HG02571 (cell line): ENCODE results near the gene CAMTA1.

ENCODE experiments used
- ATAC-seq: cut with Tn5 transposase; IDR thresholded peaks from one replicate; pipeline ENCODE4 v1.9.1; 2021; ENCODE audit warnings: mild to moderate bottlenecking, moderate library complexity; ENCODE audit not compliant: unreplicated experiment

The CAMTA1 gene

GRCh38 chr1:7513081-7513480 is 727.8 kb downstream of the CAMTA1 start:
- ATAC-seq = no peak

GRCh38 chr1:7515175-7515574 is 729.9 kb downstream of the CAMTA1 start:
- no peak for ATAC-seq

DNA sequence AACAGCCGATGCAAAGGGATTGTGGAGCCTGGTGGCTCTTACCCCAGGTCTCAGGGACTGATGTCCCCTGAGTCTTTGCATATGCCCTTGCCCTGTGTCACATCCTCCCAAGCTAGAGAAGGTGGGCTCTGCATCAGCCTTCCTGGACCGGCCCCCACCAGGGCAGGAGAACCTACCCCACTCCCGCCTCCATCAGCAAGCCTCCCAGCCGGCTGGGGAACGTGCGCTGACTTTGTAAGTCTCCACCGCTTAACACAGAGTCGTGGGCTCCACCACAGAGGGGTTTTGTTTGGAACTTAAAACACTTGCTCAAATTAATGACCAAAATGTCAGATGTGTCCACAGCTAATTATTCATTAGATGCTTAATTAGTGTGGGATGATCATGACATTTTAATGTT is 730.6 kb downstream of the CAMTA1 start:
- no peak for ATAC-seq

DNA sequence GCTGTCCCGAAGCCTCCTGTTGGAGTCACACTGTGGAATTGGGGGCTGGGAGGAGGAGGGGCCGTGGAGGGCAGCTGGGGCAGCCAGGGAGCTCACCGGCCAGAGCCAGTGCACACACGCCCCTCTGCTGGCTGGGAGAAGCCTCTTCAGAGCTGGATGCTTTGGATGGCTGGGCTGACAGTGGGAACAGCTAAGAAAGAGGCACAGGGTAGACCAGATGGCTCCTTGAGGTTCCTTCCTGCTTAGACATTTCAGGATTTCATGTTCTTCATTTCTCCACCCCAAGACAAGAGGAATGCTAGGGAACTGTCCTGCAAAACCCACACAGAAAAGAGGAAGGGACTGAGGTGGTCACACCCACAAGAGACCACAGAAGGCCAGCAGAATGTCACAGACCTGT is 731.1 kb downstream of the CAMTA1 start:
- no peak for ATAC-seq

DNA sequence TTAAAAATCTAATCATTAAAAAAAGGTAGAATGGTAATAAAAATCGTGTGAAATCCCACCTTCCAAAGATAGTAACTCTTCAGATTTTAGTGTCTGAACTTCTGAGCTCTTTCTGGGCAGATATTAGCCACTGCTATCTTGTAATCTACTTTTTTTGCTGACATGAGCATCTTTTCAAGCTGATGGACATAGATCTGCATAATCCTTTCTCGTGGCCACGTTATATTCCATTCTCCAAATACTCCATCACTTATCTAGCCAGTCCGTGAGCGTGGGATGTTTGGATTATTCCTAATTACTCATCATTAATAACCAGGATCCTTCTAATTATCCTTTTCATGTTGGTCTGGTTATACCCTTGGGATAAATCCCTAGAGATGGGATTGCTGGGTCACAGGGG is 731.7 kb downstream of the CAMTA1 start:
- ATAC-seq = no peak

GRCh38 chr1:7517611-7518330 is 732.5 kb downstream of the CAMTA1 start:
- no peak for ATAC-seq

DNA sequence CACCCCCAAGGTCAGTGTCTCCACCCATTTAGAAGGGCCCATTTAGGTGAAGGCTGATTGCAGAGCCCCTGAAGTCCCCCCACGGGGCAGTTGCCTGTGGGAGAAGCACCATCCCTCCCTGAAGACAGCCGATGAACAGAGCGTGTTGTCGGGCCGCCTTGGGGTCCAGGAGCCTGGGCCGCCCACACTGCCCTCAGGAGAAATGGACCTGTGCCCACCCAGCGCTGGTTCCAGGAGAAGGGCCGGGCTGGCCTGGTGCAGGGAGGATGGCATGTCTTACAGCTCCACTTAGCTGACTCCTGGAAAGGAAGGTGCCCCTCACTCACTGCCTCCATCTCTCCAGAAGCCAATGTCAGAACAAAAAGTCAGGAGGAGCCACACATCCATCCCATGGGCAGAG is 733.2 kb downstream of the CAMTA1 start:
- no peak for ATAC-seq

DNA sequence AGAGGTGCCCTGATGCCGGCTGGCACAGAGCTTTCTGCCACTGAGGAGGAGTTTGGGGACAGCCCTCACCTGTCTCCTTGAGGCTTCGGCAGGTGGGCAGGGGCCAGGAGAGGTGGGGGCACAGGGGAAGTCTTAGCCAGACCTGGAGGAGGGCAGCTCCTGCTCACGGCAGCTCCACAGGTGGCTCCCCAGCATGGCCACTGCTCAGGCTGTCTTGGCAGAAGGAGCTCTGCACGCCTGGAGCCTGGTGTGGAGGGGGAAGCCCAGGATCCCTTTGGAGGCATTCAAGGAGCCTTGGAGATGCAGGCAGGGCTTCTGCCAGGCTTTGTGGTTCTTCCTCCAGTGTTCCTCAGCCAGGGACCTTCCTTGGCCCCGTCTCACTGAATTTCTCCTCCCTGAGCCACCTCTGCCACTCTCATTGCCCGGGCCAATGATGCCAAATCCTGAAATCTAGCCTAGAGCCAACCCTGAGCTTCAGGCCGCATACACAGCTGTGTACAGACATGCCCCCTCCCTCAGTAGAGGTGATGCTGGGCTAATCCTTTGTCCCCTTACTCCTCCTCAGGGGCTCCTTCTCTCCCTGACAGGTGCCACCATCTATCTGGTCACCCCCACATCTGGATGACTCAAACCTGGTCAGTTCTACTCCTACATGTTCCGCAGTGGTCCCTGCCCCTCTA is 734.1 kb downstream of the CAMTA1 start:
- ATAC-seq = no peak

- ATAC-seq = no peak
Measured at GRCh38 chr1:7519861-7520395, 734.7 kb downstream of the CAMTA1 start.

GRCh38 chr1:7520496-7520895 is 735.2 kb downstream of the CAMTA1 start:
- no peak for ATAC-seq

DNA sequence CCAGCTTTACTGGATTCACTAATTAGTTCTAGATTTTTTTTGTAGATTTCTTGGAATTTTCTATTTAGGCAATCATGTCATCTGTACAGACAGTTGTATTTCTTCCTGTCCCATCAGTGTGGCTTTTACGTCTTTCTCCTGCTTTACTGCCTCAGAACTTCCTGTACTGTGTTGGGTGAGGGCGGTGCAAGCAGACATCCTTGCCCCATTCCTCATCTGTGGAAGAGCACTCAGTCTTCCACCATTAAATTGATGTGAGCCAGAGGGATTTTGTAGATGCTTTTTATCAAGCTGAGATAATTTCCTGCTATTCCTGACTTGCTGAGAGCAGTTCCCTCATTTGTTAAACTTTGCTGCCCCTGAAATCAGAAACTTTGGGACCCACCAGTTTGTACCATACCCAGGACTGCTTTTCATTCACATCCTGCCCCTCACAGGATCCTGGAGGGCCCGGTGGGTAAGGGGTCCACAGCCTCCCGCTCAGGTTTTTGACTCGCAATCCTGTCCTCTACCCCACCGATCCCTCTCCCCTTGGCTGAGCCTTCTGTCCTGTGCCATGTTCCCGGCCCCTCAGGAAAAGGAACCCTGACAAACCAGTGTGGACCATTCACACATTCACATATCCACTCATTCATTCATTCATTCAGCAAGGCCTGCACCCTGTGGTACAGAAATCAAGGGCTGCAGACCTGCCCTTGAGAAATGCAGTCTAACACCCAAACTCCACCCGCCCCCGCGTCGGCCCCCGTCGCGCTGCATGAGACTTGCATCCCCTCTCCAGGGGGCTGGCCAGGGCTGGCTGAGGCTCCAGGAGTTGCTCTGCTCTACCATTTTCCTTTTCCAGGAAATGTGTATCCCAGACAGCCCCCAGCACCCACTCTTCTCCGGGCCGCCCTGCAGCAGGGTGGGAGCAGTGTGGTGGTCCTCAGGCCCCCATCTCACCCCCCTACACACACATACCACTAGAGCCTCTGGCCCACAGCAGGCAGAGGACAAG is 739.4 kb downstream of the CAMTA1 start:
- no peak for ATAC-seq

- no peak for ATAC-seq
Measured at GRCh38 chr1:7525338-7526063, 740.2 kb downstream of the CAMTA1 start.

DNA sequence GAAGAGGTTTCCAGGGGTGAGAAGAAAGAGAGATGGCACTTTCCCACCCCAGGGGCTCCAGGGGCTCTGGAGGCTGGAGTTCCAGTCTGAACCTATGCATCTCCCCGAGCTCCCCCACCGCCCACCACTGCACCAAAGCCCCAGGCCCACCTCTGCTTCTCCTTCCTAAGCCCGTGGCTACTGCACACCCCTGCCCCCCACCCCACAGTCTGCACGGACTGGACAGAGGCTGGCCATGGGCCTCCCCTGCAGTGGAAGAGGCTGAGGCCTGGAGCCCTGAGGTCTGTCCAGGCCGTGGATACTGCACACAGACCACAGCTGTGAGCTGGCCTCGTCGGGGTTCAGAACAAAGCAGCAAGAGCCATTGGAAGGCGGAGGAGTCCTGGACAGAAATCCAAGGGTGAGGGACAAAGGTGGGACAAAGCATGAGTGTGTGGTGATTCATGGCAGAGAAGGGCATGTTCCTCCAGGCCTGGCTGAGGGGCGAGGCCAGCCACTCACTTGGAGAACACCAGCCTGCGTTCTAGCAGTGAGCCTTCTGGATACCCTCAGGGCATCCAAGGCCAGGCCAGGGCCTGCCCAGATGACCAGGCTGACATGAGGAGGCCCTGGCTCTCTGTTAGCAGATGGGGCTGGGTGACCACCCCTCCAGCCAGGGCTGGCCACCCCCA is 741.1 kb downstream of the CAMTA1 start:
- ATAC-seq = no peak

- no peak for ATAC-seq
Measured at GRCh38 chr1:7526867-7527732, 741.8 kb downstream of the CAMTA1 start.

GRCh38 chr1:7527733-7528045 is 742.4 kb downstream of the CAMTA1 start:
- ATAC-seq = no peak

DNA sequence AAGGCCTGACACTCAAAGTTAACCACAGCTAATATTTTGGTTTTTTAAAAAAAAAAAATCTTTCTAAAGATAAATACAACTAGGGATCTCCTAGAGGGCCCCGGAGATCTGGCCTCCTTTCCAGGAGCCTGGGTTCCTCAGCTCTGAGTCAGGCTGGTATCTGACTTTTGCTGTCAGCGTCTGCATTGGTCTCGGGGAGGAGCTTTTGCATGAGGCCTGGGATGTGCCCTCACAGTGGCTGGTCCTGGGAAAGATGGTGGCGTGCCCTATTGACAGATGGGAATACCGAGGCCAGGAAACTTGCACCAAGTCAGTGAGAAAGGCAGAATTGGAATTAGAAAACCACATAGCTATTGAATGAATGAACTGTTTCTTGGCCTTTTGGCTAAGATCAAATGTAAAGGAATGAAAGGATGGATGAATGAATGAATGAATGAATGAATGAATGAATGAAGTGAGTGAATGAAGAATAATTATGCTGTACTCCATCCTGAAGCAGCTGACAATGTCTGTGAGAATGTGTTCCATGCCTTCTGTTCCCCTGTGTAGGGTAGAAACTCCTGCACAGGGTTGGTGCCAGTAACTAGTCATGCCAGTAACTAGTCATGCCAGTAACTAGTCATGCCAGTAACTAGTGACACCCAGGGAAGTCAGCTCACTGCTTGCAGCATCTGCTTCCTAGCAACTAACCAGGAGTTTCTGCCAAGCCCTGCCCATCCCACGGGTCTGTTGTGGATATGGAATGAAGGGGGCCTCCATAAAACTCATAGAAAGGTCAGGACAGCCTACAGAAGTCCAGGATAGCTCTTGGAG is 743.3 kb downstream of the CAMTA1 start:
- ATAC-seq = no peak

DNA sequence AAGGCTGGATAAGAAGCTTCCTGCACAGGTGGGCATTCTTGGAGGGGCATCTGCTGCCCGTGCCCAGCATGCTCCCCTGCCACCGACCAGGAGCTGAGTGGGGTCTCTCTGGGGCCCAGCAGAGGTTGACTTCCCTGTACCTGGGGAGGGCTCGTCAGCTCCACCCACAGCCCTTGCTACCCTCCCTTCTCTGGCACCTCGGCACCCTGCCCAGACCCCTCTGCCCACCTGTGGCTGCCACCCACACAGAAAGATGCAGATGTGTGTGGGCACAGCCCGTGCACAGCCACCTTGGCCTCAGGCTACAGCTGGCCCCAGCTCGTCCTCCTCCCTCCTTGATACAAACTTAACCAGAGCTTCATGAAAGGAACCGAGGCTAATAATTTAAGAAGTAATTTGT is 744.7 kb downstream of the CAMTA1 start:
- no peak for ATAC-seq

DNA sequence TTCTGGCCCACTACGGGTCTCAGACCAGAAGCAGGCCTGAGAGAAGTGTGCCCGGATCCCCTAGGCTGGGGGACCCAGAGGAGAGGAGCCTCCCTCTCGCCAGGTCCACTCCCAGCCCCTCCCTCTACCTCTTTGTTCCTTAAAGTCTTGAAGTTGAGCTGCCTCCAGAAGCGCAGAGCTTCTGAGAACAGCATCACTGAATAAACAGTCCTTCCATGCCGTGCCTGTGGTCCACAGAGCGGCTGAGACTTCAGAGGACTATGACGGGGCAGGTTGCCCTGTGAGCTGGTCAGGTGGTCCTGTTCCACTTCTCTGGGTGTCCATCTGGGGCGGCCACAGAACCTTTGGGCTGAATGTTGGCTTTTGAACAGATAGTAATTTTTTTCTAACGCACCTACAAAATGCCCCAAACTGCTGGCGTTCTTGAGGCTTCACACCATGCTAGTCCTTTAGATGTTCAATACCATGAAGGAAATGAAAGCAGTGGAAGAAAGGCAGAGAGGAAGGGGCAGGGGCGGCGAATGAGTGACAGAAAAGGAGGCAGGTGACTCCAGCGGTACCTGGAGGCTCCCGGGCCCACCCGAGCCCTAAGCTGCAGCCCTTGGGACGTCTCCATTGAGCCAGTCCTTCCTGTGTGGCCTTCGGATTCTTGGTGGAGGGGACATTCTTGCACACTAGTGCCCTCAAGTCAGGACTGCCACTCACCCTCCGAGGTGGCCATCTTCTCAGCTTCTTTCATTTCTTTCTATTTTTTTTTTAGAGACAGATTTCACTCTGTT is 746.5 kb downstream of the CAMTA1 start:
- no peak for ATAC-seq
